Activated naive CD8-positive, alpha-beta T cell treated with anti-CD3 and anti-CD28 coated beads, Interleukin-2, amount 50 U/mL, for 16 hours (primary cell): Measurements from ENCODE around the gene SLC8A2.
"Not testable (repeated sequence)": the region's sequence is repeated elsewhere in the genome, so short reads cannot be mapped to it uniquely, and the experiment has no call there.

Experiments
- DNase-seq: peaks from one replicate; pipeline ENCODE4 v3.0.0-alpha.2; 2020; ENCODE audit warnings: low read depth, low spot score

Gene SLC8A2

DNA sequence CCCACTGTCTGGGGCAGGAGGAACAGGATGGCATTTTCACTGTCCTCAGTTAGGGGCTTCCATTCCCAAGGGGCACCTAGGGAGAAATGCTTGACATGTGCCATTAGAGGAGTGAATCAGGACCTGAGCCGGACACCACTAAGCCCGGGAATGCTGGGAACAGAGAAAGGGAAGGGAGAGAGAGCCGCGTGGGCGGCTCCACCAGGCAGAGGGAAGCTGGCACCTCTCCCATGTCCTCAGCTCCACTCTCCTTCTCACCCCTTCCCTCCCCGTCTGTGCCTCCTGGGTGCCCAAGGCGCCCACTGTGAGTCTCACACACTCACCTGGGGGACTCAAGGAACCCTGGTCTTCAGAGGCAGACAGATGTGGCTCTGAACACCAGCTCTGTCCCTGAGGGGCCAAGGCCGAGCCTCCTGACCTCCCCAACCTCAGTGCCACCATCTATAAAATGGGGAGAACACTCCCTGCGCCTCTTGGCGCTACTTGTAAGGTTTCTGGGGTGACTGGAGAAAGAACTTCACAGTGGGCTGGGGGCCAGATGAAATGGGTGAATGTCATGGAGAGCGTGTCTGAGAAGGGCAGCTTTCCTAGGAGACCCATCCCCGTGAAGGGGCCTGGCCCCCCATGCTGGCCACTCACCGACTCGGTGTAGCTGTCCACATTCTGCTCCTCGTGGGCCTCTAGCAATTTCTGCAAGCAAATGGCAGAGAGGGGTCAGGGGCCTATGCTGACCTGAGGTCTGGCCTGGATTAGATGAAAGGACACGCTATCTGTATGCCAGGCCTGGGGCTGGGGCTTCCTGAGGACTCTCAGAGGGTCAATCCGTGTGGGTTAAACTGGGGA is 17.6 kb upstream of the SLC8A2 start:
- DNase-seq: no peak

DNA sequence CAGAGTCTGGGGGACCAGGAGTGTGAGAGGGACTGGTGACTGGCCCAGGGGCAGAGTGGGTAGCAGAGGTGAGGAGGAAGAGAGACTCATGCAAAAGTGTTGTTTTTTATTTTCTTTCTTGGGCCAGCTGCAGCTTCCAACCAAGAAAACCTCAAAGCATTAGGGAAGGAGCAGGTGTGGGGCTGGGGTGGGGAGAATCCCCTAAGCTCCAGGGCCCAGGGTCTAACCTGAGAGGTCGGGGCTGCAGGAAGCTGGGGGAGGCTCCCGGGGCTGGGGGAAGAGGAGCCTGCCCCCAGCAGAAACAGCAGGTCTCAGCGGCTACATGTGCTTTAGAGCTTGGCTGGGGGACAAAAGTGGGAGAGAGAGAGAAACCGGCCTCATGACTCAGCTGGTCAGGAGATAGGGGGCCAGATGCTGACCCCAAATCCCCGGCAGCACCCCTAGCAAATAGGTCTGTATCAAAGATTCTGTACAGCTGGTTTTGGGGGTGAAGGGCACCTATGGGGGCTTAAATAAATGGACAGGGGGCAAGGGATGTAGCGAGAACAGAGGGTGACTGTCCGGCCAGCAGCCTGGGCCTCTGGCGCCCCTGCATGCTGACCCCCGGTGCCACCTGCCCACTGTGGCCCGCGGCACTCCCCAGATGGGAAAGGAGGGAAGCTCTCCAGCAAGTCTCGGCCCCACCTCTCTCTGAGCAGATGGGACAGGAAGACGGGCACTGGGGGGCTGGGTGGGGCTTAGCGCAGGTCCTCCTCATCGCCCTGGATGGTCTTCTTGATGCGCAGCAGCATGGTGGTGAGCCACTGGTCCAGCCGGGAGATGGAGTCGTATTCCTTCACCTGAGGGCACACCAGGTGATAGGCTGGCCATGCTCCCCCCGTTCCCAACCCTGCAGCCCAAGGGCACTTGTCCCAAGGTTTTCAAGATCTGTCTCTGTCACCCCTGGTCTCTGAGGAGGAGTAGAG is 16.1 kb upstream of the SLC8A2 start:
- no peak for DNase-seq

DNA sequence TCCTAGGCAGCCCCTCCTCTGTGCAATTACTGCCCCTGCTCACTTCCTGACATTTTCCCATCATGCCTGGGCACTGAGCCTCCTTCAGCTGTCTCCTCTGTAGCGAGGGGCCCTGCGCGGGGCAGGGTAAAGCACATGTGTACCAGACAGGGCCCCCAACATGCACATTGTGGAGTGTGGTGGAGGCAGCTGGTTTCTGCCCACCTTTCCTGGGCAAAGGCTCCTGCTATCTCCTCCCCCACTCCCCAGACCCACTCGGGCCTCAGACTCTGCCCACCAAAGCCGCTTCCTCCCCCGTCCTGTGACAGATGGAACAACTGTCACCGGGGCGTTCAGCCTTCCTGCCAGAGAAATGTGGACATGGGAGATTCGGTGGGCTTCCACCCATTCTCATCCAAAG is 15.2 kb upstream of the SLC8A2 start:
- DNase-seq: no peak

DNA sequence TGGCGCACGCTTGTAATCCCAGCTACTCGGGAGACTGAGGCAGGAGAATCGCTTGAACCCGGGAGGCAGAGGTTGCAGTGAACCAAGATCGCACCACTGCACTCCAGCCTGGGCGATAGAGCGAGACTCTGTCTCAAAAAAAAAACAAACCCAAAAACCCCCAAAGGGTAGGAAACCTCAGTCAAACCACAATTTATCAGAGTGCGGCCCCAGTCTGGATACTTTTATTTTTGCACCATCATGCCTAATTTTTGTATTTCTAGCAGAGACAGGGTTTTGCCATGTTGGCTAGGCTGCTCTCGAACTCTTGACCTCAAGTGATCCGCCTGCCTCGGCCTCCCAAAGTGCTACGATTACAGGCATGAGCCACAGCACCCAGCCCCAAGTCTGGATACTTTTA is 14.5 kb upstream of the SLC8A2 start:
- DNase-seq: not testable (repeated sequence)

- DNase-seq: no peak
Observed at GRCh38 chr19:47485210-47485609, 13.5 kb upstream of the SLC8A2 start.

GRCh38 chr19:47483800-47484690 is 12.4 kb upstream of the SLC8A2 start, which contains the start of gene KPTN:
KPTN (minus strand) TSS chr19:47484219; CDS start chr19:47484160, 59 bp downstream.
- DNase-seq: peak; percentile 78

DNA sequence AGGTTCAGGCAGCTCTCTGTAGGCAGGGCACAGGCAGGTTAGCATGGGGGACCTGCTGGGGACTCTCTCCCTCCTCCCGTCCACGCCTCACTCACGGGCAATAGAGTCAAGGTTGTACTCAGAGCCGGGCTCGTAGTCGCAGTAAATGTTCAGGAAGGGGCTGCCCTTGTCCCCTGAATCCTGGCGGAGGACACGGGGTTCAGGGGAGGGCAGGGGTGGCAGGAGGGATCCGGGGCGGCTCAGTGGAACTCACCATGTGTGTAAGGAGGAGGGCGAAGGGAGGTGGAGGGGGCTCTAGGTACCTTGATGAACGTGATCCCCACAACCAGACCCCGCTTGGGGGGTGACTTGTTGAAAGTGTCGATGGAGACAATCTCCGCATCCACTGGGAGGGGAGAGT is 11.5 kb upstream of the SLC8A2 start:
- no peak for DNase-seq

- DNase-seq: no peak
Observed at GRCh38 chr19:47481460-47482052, 9.9 kb upstream of the SLC8A2 start.

- no peak for DNase-seq
Observed at GRCh38 chr19:47480658-47481057, 9.0 kb upstream of the SLC8A2 start.

GRCh38 chr19:47479701-47480503 is 8.2 kb upstream of the SLC8A2 start:
- DNase-seq: no peak

DNA sequence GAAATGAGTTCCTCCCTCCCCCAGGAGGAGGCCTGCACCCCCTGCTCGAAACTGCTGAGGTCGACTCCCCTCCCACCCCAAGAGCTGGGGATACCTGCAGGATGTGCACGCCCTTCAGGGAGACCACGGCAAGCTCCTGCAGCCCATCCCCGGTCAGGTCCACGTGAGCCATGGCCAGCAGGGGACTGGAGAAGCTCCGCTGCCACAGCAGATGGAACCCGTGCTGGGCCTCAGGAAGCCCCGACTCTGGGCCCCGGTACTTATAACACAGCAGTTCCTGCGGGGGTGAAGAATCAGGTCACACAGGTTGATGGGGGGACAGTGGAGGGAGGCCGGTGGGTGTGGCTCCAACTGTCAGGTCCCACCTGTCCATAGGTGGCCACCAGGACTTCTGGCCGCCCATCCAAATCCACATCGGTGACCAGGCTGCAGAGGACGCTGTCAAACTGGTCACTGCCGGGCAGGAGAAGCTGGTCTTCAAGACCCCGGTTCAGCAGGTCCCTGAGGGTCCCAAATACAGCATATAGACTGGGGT is 4.8 kb upstream of the SLC8A2 start:
- DNase-seq: no peak

DNA sequence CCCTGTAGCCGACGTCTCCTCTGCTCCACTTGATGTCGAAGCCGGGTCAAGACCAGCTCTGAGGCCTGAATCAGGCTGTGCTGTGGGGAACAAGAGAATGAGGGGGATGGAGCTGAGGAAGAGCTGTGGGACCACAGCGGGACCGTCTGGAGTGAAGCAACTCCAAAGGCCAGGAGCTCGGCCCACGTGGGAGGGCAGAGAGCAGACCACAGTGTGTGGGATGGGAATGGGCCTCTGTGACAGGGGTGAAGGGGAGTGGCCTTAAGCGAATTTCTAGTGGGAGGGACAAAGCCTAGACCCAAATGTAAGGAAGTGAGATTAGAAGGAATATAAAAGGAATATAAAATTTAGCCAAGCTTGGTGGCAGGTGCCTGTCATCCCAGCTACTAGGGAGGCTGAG is 3.8 kb upstream of the SLC8A2 start:
- no peak for DNase-seq

GRCh38 chr19:47473336-47473735 is 1.6 kb upstream of the SLC8A2 start:
- no peak for DNase-seq

DNA sequence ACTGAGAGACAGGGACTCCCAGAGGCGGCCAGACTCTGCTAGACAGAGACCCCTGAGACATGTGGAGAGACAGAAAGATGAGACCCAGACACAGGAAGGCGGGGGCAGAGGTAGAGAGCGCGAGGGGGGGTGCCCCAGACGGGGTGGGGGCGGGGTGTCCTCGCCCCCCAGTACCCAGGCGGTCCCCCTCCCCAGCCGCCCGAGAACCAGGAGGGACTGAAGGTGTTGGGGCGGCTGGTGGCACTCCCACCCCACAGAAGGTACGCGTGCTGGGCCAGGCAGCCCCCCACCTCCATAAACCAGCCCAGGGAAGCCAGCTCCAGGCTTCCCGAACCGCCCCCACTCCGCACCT is 336 bp downstream of the SLC8A2 start:
- no peak for DNase-seq

DNA sequence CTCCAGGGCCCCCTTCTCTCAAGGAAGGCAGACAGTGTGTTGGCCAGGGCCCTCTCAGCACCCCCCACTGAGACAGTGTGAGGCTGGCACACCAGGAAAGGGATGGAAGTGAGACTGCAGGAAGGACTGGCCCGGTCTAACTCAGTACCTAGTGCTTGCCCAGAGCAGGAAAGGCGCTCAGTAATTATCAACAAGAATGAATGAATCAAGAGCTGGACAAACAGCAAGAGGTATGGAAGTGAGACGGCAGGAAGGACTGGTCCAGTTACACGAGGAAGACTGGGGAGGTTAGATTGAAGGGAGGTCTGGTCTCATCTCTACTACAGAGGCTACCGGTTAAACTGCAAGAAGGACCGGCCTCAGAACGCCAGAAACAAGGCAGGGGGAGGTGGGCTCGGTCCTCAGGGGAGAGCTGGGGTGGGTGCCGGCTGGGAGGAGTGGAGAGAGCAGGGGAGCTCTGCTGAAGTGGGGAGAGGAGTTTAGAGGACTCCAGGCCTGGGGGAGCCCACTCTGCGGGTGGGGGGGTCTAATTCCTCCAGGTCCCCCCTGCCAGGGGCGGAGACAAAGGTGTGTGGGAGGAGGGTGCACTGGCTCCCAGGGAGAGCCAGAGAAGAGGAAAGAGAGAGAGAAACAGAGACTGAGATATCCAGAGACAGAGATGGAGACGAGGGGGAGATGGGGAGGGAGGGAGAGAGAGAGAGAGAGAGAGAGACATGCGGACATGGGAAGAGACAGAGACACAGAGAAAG is 1.1 kb downstream of the SLC8A2 start:
- no peak for DNase-seq

GRCh38 chr19:47469719-47470118 is 2.0 kb downstream of the SLC8A2 start:
- DNase-seq: no peak

DNA sequence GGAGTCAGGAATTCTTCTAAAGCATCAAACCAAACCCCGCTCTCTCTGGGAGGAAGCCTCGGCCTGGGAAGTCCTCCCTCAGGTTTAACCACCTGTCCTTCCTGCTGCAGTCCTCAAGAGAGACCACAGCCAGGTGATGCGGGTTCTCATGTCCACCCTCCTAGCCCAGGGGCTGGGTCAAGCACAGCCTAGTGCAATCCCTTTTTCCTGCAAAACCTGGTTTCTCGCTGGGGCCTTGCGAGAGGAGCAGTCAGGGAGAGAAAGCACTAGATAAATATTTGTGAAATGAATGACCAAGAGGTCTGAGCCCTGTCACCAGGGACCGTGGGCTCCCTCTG is 2.4 kb downstream of the SLC8A2 start:
- no peak for DNase-seq

GRCh38 chr19:47467914-47468313 is 3.8 kb downstream of the SLC8A2 start:
- DNase-seq: no peak

- no peak for DNase-seq
Observed at GRCh38 chr19:47465957-47466356, 5.7 kb downstream of the SLC8A2 start.
